ENCODE measurements around the gene HDAC4. TPM values are rescaled to one million over a fixed set of nuclear protein-coding genes. Genes with fewer than 3 reads are reported as not detected.

HDAC4 gene
- total and polyA plus RNA-seq, 2 of the 4 experiments (the other 2 are of a cell fraction): 4.1 to 7.2 TPM

DNA sequence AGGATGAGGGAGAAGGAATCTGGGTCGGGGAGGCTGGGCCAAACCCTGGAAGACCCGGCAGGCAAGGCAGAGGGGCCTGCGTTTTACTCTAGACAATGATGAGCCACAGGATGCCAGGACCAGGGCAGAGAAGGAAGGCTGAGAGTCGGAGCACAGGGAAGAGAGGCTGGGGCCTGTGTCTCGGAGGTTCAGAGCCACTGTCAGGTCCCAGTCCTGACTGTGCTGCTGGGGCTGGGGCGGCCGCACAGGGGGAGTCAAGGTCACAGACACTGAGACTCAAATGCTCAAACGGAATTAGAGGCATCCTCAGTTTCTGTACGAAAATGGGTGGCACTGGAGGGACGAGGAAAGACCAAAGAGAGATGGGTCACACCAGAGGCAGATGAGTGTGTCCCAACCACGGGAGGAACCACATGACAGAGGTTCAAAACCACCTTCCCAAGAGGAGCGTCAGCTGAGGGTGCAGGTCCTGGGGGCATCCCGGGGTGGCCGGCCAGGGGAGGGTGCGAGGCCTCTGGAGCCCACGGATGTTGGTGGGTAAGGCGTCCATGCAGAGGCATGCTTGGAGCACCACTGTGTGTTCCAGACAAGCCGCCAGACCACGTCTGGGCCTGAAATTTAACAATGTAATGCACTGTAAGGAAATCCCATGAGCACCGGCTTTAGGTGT lies 14.7 kb downstream of the HDAC4 start:
- H3K18ac ChIP-seq (ENCODE audit: low read depth, low read length): no peak overlapping the region
- no peak overlapping the region for H4K8ac ChIP-seq (ENCODE audit: low read depth in 2 of 2, low read length in 2 of 2)
- no peak overlapping the region for H2BK5ac ChIP-seq (ENCODE audit: low read depth, low read length, poor library complexity, severe bottlenecking)
- no peak overlapping the region for H3K27ac ChIP-seq (ENCODE audit: insufficient read depth, low read length)
- H3K9ac ChIP-seq (ENCODE audit: low read depth, low read length): no peak overlapping the region
- H3K36me3 ChIP-seq (ENCODE audit: control insufficient read depth, insufficient read depth, low read length): peaks cover 18% of the 10 kb centered on the region
- dilution Hi-C loops (cut with HindIII; ENCODE audit: low sequenced_read_pairs, unreplicated experiment) (no loop called here), in situ Hi-C loops (cut with MboI; ENCODE audit: low sequenced_read_pairs) (no loop called here), intact Hi-C loops (cut with micrococcal nuclease) (no loop called here)
- no peak overlapping the region for H2AFZ ChIP-seq (replicated peaks; ENCODE audit: low read length, poor library complexity)
- H4K20me1 ChIP-seq (ENCODE audit: insufficient read depth, low read length): peaks cover 51% of the 10 kb centered on the region
- peaks cover 37 to 77% of the 10 kb centered on the region in 2 experiments for H3K79me1 ChIP-seq (ENCODE audit: low read depth in 1 of 2, low read length in 2 of 2)
- no peak overlapping the region for H3K4ac ChIP-seq (ENCODE audit: low read depth, low read length)
- no peak overlapping the region for H2BK120ac ChIP-seq (ENCODE audit: low read depth, low read length)
- H4K91ac ChIP-seq (ENCODE audit: insufficient read depth, low read depth, low read length): no peak overlapping the region
- DNase-seq (no peak), ATAC-seq (ENCODE audit: low read depth) (no peak)
- no peak overlapping the region for H2BK20ac ChIP-seq (ENCODE audit: low read depth, low read length)
- H3K4me2 ChIP-seq (ENCODE audit: low read depth, low read length): no peak overlapping the region
- no peak overlapping the region for H4K5ac ChIP-seq (ENCODE audit: low read depth, low read length)
- no peak overlapping the region for H3K4me3 ChIP-seq (ENCODE audit: insufficient read depth, low read depth, low read length)
- H3K56ac ChIP-seq (ENCODE audit: extremely low read depth, insufficient read depth, low read length): no peak overlapping the region
- ChIA-PET POLR2A (ENCODE audit: unreplicated experiment) (no interaction called here), CTCF (no interaction called here)
- 94% methylated on average over 17 of the region's 20 CpGs; no CpG with 5 or more reads in 1 of the 2 experiments for WGBS, 2 experiments (ENCODE audit: extremely low coverage in 2 of 2, insufficient read length in 1 of 2)
- H3K27me3 ChIP-seq (ENCODE audit: control insufficient read depth, insufficient read depth, low read length): no peaks in the 10 kb centered on the region
- no TSS peak for BruUV-seq (replicated peaks)
- no peaks in the 10 kb centered on the region for H3K9me3 ChIP-seq (ENCODE audit: control insufficient read depth, insufficient read depth, low read length)
- peaks cover 6% of the 10 kb centered on the region; the same call in 1 of the 2 replicates for H3K9me1 ChIP-seq (ENCODE audit: insufficient read depth, low read length)
- H2BK15ac ChIP-seq (ENCODE audit: low read depth, low read length): no peak overlapping the region
- H3K14ac ChIP-seq (replicated peaks; ENCODE audit: low read depth, low read length): no peak overlapping the region
- no peak overlapping the region for H3K23ac ChIP-seq (ENCODE audit: low read depth, low read length)
- H2AK9ac ChIP-seq (replicated peaks; ENCODE audit: low read depth, low read length, poor library complexity): no peak overlapping the region
- H2AK5ac ChIP-seq (ENCODE audit: low read depth, low read length): no peak overlapping the region
- no peak for TF ChIP-seq POLR2A (IDR thresholded peaks at IDR 0.05; ENCODE audit: low read depth, low read length)
- no peak for TF ChIP-seq BHLHE40 (IDR thresholded peaks at IDR 0.05; ENCODE audit: low read depth, low read length)
- no peak for TF ChIP-seq NFE2L2 (IDR thresholded peaks at IDR 0.05; ENCODE audit: low read depth, low read length)
- no peak for TF ChIP-seq RFX5 (IDR thresholded peaks at IDR 0.05; ENCODE audit: low read depth, low read length)
- TF ChIP-seq, protein P1, sequence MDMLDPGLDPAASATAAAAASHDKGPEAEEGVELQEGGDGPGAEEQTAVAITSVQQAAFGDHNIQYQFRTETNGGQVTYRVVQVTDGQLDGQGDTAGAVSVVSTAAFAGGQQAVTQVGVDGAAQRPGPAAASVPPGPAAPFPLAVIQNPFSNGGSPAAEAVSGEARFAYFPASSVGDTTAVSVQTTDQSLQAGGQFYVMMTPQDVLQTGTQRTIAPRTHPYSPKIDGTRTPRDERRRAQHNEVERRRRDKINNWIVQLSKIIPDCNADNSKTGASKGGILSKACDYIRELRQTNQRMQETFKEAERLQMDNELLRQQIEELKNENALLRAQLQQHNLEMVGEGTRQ (IDR thresholded peaks at IDR 0.05; ENCODE audit: low read depth, low read length): no peak
- TF ChIP-seq, protein P2, sequence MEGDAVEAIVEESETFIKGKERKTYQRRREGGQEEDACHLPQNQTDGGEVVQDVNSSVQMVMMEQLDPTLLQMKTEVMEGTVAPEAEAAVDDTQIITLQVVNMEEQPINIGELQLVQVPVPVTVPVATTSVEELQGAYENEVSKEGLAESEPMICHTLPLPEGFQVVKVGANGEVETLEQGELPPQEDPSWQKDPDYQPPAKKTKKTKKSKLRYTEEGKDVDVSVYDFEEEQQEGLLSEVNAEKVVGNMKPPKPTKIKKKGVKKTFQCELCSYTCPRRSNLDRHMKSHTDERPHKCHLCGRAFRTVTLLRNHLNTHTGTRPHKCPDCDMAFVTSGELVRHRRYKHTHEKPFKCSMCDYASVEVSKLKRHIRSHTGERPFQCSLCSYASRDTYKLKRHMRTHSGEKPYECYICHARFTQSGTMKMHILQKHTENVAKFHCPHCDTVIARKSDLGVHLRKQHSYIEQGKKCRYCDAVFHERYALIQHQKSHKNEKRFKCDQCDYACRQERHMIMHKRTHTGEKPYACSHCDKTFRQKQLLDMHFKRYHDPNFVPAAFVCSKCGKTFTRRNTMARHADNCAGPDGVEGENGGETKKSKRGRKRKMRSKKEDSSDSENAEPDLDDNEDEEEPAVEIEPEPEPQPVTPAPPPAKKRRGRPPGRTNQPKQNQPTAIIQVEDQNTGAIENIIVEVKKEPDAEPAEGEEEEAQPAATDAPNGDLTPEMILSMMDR (conservative IDR thresholded peaks at IDR 0.05; ENCODE audit: low read depth, low read length): no peak
- no peak for TF ChIP-seq RAD21 (IDR thresholded peaks at IDR 0.05; ENCODE audit: low read length)
- TF ChIP-seq, protein P3, sequence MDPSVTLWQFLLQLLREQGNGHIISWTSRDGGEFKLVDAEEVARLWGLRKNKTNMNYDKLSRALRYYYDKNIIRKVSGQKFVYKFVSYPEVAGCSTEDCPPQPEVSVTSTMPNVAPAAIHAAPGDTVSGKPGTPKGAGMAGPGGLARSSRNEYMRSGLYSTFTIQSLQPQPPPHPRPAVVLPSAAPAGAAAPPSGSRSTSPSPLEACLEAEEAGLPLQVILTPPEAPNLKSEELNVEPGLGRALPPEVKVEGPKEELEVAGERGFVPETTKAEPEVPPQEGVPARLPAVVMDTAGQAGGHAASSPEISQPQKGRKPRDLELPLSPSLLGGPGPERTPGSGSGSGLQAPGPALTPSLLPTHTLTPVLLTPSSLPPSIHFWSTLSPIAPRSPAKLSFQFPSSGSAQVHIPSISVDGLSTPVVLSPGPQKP (IDR thresholded peaks at IDR 0.05; ENCODE audit: borderline replicate concordance, low read depth, low read length): no peak
- no peak for TF ChIP-seq MAFK (IDR thresholded peaks at IDR 0.05; ENCODE audit: low read depth, low read length)
- TF ChIP-seq CHD1 (IDR thresholded peaks at IDR 0.05; ENCODE audit: low read depth, low read length): no peak
- no peak for TF ChIP-seq CEBPB (IDR thresholded peaks at IDR 0.05; ENCODE audit: low read depth, low read length)
- no peak for TF ChIP-seq RCOR1 (IDR thresholded peaks at IDR 0.05; ENCODE audit: insufficient replicate concordance, low read length)
- TF ChIP-seq MXI1 (IDR thresholded peaks at IDR 0.05; ENCODE audit: borderline replicate concordance, low read depth, low read length): no peak
- TF ChIP-seq SMC3 (IDR thresholded peaks at IDR 0.05; ENCODE audit: low read depth, low read length): no peak
- TF ChIP-seq FOS (IDR thresholded peaks at IDR 0.05; ENCODE audit: low read depth, low read length): no peak
- no peak for TF ChIP-seq MAZ (IDR thresholded peaks at IDR 0.05; ENCODE audit: borderline replicate concordance, low read depth, low read length)
- no peaks in the 10 kb centered on the region for H3K4me1 ChIP-seq (ENCODE audit: control insufficient read depth, insufficient read depth, low read length)

All from IMR-90 (cell line).